ENCODE results near the gene MLF2. TPM values are rescaled to one million over a fixed set of nuclear protein-coding genes. Genes with fewer than 3 reads are reported as not detected.

MLF2 gene
- total RNA-seq, result 10 to 100 TPM; 87.6 to 98.9 TPM
- 100 to 1,000 TPM in 2 of 3 donors, 10 to 100 TPM in 1; 98.5 to 133 (median 126) TPM for polyA plus RNA-seq
- total RNA-seq, result 39.6 to 72.5 (median 53.0) reads per million in 6 experiments

GRCh38 chr12:6752921-6753771 is at the start of gene MLF2:
Gene MLF2, minus strand, starts transcription at chr12:6753141. Its CDS starts 807 bp downstream, at chr12:6752334.
- peaks cover 11 to 36% (median 24%) of the 10 kb centered on the region in 4 donors for H3K4me1 Mint-ChIP-seq
- POLR2A ChIA-PET, result interaction anchor here (0.7 to 4.2 kb wide), 34 partner anchors 9 to 355 kb away, joined by 3 to 40 read pairs (median 5); partner anchors contain the start of genes C12orf57, CD4, COPS7A and GAPDH
- DNase-seq (peak; percentile 93 to 98 (median 96)), ATAC-seq (peak; percentile 92 to 95)
- peak within 1 kb of the TSS; percentile 92 to 98 (median 94) for H3K4me3 Mint-ChIP-seq
- peaks cover 0 to 2% (median 0%) of the 10 kb centered on the region in 5 donors for H3K27me3 Mint-ChIP-seq
- no peaks in the 10 kb centered on the region for H3K9me3 Mint-ChIP-seq
- peak within 1 kb of the TSS; percentile 95 to 100 (median 98) for H3K27ac Mint-ChIP-seq
- H3K36me3 Mint-ChIP-seq, result peaks cover 0 to 35% (median 2%) of the 10 kb centered on the region in 3 donors

- Mint-ChIP-seq H3K27me3 (peaks cover 0 to 33% (median 10%) of the 10 kb centered on the region in 5 donors), H3K4me3 (no peak overlapping the region), H3K36me3 (no peaks in the 10 kb centered on the region), H3K27ac (no peak overlapping the region), H3K4me1 (peaks cover 0 to 2% (median 0%) of the 10 kb centered on the region in 4 donors), H3K9me3 (no peaks in the 10 kb centered on the region)
- POLR2A ChIA-PET, result no interaction called here
- DNase-seq, result no peak
- no peak for ATAC-seq
These were observed 46.2 kb upstream of the MLF2 start for GRCh38 chr12:6799147-6799546.

DNA sequence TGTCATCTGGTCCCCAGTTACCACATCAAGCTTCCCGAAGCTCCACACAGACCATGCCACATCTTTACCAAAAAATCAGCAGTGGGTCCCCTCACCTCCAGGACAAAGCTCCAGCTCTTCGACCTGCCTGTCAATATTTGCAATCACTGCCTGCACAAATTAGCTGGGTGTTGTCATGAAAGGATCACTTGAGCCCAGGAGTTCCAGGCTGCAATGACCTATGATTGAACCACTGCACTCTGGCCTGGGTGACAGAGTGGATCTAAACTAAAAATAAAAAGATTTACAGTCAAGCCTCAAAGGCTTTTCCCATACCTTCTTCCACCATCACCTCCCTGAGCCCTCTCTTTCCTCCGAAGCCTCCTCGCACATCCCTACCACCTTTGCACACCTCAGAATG is 43.6 kb upstream of the MLF2 start:
- Mint-ChIP-seq H3K4me1 (peaks cover 15 to 22% (median 21%) of the 10 kb centered on the region in 4 donors), H3K27me3 (peaks cover 0 to 33% (median 9%) of the 10 kb centered on the region in 5 donors), H3K9me3 (no peaks in the 10 kb centered on the region), H3K27ac (no peak overlapping the region), H3K36me3 (no peaks in the 10 kb centered on the region), H3K4me3 (no peak overlapping the region)
- POLR2A ChIA-PET, result interaction anchor here (0.5 kb wide), 1 partner anchor 347 kb away, joined by 4 read pairs; no protein-coding TSS in a partner anchor
- ATAC-seq (no peak), DNase-seq (no peak)

DNA sequence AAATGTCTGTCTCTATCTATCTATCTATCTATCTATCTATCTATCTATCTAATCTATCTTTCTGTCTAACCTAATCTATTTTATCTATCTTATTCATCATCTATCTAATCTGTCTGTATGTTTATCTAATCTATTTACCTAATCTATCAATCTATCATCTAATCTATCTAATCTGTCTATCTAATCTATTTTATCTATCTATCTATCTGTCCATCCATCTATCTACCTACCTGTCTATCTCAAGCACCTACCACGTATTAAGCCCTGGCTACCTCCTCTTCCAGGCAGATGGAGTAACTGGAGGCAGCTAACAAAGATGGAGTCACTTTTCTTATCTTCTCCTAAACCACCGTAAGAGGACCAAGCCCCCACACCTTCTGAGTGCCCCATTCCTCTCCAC is 42.1 kb upstream of the MLF2 start:
- Mint-ChIP-seq H3K9me3 (no peaks in the 10 kb centered on the region), H3K27ac (peak overlapping the region in 1 of 10 donors; percentile 90), H3K4me1 (peaks cover 15 to 30% (median 23%) of the 10 kb centered on the region in 4 donors), H3K27me3 (peaks cover 0 to 32% (median 8%) of the 10 kb centered on the region in 5 donors), H3K36me3 (no peaks in the 10 kb centered on the region), H3K4me3 (no peak overlapping the region)
- no peak for DNase-seq
- ATAC-seq, result no peak
- POLR2A ChIA-PET, result no interaction called here

DNA sequence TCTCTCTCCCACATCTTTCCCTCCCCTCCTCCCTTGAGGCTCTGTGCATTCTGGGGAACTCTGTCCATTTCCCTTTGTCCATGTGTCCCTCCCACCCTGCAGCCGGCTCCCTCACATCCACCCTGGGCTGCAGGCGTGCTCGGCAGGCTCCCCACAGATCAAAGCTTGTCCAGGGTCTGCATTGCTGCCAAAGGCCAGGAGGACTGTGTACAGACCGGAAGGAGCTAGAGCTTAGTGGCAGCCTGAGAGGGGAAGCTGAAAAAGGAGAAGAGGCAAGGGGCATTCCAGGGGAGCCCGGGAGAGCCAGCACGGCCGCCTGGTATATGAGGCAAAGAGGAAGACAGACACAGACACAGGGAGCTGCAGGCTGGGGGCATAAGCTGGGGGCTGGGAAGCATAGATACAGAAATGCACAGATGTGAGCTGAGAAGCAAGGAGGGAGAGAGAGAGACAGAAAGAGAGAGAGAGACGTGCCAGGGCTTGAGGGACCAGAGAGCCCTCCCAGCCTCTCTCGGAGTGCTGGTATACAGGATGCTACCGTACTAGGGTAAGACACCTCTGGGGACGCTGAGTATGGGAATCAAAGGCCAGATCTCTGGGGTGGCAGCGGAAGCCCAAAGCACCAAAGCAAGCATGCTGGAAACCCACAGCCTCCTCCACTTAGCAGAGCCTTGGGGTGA is 39.7 kb upstream of the MLF2 start:
- ATAC-seq (peak; percentile 95 to 97), DNase-seq (peak; percentile 17 to 77 (median 54))
- peak overlapping the region; percentile 45 to 86 (median 74) for H3K27ac Mint-ChIP-seq
- H3K4me3 Mint-ChIP-seq, result peak overlapping the region; percentile 29 to 83 (median 70)
- peaks cover 0 to 12% (median 0%) of the 10 kb centered on the region in 5 donors for H3K27me3 Mint-ChIP-seq
- H3K4me1 Mint-ChIP-seq, result peaks cover 20 to 46% (median 36%) of the 10 kb centered on the region in 4 donors
- H3K9me3 Mint-ChIP-seq, result no peaks in the 10 kb centered on the region
- no peaks in the 10 kb centered on the region for H3K36me3 Mint-ChIP-seq
- POLR2A ChIA-PET, result interaction anchor here (1.0 to 2.7 kb wide), 7 partner anchors 9 to 161 kb away, joined by 3 to 14 read pairs (median 4); partner anchors contain the start of genes C12orf57, MLF2, PTMS and RNU7-1

GRCh38 chr12:6791931-6792520 is 39.1 kb upstream of the MLF2 start:
- POLR2A ChIA-PET, result interaction anchor here (0.8 to 2.7 kb wide), 7 partner anchors 9 to 160 kb away, joined by 3 to 14 read pairs (median 4); partner anchors contain the start of genes C12orf57, MLF2, PTMS and RNU7-1
- Mint-ChIP-seq H3K4me1 (peaks cover 21 to 50% (median 39%) of the 10 kb centered on the region in 4 donors), H3K36me3 (no peaks in the 10 kb centered on the region), H3K27me3 (peaks cover 0 to 9% (median 0%) of the 10 kb centered on the region in 5 donors), H3K27ac (peak overlapping the region in 9 of 10 donors; percentile 24 to 86 (median 72)), H3K4me3 (peak overlapping the region; percentile 29 to 83 (median 65)), H3K9me3 (no peaks in the 10 kb centered on the region)
- no peak for DNase-seq
- ATAC-seq, result peak; percentile 19 to 28

- POLR2A ChIA-PET, result interaction anchor here (1.2 kb wide), 1 partner anchor 38 kb away, joined by 3 read pairs; the partner anchor contains the start of gene MLF2
These were observed 37.7 kb upstream of the MLF2 start for GRCh38 chr12:6790496-6791150.

DNA sequence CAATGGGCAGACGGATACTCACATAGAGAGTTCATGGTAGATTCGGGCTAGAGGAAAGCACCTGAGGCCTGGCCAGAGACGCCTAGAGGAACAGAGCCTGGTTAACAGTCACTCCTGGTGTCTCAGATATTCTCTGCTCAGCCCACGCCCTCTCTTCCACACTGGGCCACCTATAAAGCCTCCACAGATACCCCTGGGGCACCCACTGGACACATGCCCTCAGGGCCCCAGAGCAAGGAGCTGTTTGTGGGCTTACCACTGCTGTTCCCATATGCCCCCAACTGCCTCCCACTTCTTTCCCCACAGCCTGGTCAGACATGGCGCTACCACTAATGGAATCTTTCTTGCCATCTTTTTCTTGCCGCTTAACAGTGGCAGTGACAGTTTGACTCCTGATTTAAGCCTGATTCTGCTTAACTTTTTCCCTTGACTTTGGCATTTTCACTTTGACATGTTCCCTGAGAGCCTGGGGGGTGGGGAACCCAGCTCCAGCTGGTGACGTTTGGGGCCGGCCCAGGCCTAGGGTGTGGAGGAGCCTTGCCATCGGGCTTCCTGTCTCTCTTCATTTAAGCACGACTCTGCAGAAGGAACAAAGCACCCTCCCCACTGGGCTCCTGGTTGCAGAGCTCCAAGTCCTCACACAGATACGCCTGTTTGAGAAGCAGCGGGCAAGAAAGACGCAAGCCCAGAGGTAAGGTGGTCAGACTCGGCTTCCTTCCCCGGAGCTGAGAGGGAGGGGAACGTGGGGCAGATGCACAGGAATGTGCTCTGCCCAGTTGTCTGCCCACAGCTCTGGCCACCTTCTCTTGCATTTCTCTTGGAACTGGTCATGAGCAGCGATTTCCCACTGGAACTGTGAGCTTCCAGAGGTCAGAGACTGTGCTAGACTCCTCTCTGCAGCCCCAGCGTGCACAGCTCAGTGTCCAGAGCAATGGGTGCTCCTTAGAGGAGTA is 36.3 kb upstream of the MLF2 start, which contains the start of gene CD4:
Gene CD4 (plus strand): TSS at position 557 of the 953 bp plus-strand sequence. CDS start 10,611 bp downstream, outside the sequence.
- ATAC-seq (no peak), DNase-seq (no peak)
- Mint-ChIP-seq H3K9me3 (no peaks in the 10 kb centered on the region), H3K4me1 (peaks cover 30 to 60% (median 53%) of the 10 kb centered on the region in 4 donors), H3K27ac (peak within 1 kb of the TSS in 7 of 10 donors; percentile 35 to 84 (median 40)), H3K36me3 (no peaks in the 10 kb centered on the region), H3K4me3 (peak within 1 kb of the TSS in 6 of 10 donors; percentile 6 to 65 (median 29)), H3K27me3 (peaks cover 0 to 2% (median 0%) of the 10 kb centered on the region in 5 donors)
- POLR2A ChIA-PET, result interaction anchor here (0.5 to 1.2 kb wide), 2 partner anchors 36 to 39 kb away, joined by 3 read pairs; partner anchors contain the start of genes MLF2 and P3H3

More at GRCh38 chr12:6790496-6791150, 37.7 kb upstream of the MLF2 start:
- no peak for DNase-seq
- H3K9me3 Mint-ChIP-seq, result no peaks in the 10 kb centered on the region
- ATAC-seq, result no peak
- H3K27ac Mint-ChIP-seq, result peak overlapping the region in 1 of 10 donors; percentile 78
- H3K4me3 Mint-ChIP-seq, result peak overlapping the region in 1 of 10 donors; percentile 60
- peaks cover 0 to 5% (median 0%) of the 10 kb centered on the region in 5 donors for H3K27me3 Mint-ChIP-seq
- peaks cover 30 to 59% (median 50%) of the 10 kb centered on the region in 4 donors for H3K4me1 Mint-ChIP-seq
- H3K36me3 Mint-ChIP-seq, result no peaks in the 10 kb centered on the region

- Mint-ChIP-seq H3K4me1 (peaks cover 21 to 47% (median 39%) of the 10 kb centered on the region in 4 donors), H3K27ac (peak overlapping the region in 8 of 10 donors; percentile 66 to 91 (median 88)), H3K36me3 (no peaks in the 10 kb centered on the region), H3K4me3 (peak overlapping the region in 3 of 10 donors; percentile 44 to 54 (median 45)), H3K9me3 (no peaks in the 10 kb centered on the region), H3K27me3 (peaks cover 0 to 2% (median 0%) of the 10 kb centered on the region in 5 donors)
- DNase-seq, result no peak
- no peak for ATAC-seq
- POLR2A ChIA-PET, result interaction anchor here (0.7 to 1.4 kb wide), 5 partner anchors 13 to 344 kb away, joined by 3 to 6 read pairs (median 5); no protein-coding TSS in a partner anchor
These were observed 34.4 kb upstream of the MLF2 start for GRCh38 chr12:6787309-6787708.

- Mint-ChIP-seq H3K9me3 (no peaks in the 10 kb centered on the region), H3K4me3 (peak overlapping the region; percentile 11 to 65 (median 39)), H3K36me3 (no peaks in the 10 kb centered on the region), H3K4me1 (peaks cover 15 to 40% (median 32%) of the 10 kb centered on the region in 4 donors), H3K27me3 (no peaks in the 10 kb centered on the region), H3K27ac (peak overlapping the region; percentile 52 to 91 (median 83))
- DNase-seq (peak in 3 of 10 donors; percentile 44 to 62 (median 58)), ATAC-seq (peak; percentile 76 to 93)
- POLR2A ChIA-PET, result interaction anchor here (0.5 to 1.4 kb wide), 5 partner anchors 13 to 91 kb away, joined by 3 to 5 read pairs (median 3); partner anchors contain the start of gene MLF2
These were observed 33.6 kb upstream of the MLF2 start for GRCh38 chr12:6786416-6787094.
